GM18519 (cell line): ENCODE measurements around the gene CYRIA.

Source experiments
- ATAC-seq: cut with Tn5 transposase; IDR thresholded peaks from one replicate; pipeline ENCODE4 v1.9.1; 2021; ENCODE audit warnings: mild to moderate bottlenecking, moderate library complexity; ENCODE audit not compliant: unreplicated experiment, low FRiP score

CYRIA gene

DNA sequence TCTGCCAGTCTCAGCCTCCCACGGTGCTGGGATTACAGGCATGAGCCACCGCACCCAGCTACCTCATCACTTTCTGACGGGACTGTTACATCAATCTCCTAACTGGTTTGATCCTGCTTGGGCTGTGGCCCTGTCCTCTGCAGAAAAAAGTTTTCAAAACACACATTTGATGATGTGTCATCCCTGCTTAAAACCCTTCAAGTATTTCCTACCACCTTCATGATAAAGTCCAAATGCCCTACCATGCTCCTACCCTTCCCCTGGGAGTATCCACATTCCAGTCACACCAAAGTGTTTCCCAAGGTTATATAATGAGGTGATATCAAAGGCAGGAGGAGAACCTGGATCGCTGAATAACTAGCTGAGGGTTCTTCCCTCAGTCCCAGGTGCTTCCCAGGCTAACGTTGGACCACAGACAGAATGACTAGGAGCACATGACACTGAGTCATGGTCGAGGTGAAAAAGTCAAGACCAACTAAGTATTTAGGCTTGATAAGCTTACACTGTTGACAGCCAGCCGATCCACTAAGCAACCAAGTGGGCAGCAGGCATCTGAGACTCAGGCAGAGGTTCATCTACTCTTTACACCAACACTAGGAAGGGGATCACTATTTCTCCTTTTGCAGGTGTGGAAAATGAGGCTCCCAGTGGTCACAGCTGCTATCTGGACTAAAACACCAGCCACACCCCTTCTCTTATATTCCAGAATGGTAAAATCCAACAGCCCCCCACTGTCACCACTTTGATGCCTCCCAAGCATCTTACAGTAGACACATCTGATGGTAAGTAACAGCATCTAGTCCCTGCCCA lies 31.8 kb downstream of the CYRIA start:
- no peak for ATAC-seq

DNA sequence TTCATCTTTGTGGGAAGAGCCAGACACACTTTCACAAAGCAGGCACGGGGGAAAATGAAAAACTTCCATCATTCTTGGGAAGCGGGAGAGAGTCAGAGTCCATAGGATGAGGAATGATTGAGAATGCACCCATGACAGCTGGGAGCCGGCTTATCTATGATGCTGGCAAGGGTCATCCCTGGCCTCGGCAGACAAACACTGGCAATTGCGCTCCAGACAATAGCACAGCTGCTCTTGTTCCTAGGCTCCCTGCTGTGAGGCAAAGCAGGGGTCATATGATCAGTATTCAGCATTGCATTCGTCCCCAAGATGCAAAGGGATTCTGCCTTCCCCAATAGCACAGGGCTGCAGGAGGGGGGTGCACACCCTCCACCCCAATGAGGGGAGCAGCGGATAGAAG lies 33.0 kb downstream of the CYRIA start:
- no peak for ATAC-seq

DNA sequence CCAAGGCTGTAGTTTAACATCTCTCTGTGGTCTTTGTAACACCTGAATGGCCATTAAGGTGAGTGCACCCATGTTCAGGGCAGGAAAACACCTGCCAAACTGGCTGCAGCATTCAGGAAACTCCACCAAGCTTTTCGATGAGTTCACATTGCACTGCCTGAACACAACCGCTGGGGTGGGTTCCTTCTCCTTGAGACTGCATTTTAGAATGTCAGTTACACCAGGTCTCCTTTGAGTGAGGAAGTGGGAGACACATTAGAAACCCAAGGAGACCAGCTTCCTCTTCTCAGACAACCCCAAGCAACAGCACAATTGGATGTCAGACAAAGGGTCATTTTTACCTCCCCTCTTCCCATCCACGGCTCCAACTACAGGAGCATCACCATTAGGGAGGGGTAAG lies 35.2 kb downstream of the CYRIA start:
- ATAC-seq, result no peak

DNA sequence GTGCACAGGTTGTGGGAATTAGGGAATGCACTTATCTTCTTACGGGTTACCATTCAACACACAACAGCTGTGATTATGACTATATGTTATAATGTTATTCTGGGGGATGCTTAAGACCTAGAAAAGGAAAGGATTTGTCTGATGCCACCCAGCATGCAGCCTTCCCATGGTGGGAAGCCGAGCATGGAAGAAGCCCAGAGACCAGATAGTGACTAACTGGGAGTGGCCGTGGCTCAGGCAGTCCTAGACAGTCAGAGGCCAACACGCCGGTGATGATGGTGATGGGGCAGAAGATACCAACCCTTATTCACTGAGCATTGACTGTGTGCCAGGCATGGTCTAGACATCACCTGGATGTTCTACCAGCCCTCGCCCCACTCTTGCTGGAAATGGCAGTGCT lies 35.9 kb downstream of the CYRIA start:
- no peak for ATAC-seq

DNA sequence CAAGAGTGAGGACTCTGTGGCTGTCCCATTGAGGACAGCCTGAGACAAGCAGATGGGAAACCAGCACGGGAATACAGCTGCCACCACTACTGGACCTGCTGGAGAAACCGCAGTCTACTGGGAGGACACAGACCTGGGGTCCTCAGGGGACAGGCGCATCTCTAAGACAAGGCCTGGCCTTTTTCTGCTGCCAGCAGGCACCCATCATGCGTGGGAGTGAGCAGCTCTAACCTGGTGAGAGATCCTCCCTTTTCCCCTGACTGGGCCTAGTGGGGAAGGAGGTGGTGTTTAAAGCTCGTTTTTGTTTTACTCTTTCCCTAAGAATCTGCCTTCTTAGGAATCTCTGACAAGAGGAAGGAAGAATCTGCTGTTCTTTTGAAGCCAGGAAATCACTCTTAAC lies 36.6 kb downstream of the CYRIA start:
- ATAC-seq, result no peak

DNA sequence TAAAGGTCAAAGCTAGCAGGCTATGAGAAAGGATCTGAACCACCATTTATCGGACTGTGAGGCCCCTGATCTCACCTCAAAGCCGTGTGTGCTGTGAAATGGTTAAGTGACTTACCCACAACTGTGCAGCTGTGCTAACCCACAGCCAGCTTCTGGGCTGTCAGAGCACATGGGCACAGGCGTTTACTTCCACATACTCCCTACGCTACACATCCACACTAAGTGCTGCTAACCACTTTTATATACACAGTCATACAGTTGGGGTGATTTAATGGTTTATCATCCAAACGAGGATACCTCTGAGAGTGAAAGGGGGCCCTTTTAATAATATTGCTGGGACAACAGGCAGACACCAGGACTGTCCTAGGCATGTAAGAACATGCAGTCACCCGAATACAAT lies 37.3 kb downstream of the CYRIA start:
- no peak for ATAC-seq

DNA sequence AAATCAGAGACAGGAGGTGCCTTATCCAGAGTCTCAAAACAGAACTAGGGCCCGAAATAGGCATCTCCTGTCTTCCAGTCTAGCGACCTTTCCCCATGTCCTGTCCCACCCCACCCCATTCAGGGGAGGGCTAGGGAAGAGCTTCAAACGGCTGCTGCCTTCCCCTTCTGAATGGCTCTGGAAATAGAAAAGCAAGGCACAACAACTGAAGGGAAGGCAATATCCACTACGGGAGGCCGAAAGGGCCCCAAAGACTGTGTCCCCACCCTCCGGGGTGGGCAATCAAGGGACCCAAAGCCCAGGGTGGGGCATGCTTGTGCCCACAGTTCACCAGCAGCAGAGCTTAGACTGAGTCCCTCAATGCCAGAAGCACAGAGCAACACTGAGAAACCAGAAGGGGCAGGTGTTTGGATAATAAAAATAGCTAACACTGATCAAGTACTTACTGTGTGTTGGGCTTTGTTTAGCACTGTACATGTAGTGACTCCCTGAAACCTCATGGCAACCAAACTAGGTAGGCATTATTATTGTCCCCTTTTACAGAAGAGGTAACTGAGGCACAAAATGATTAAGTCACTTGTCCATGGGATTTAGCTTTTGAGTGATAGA lies 38.5 kb downstream of the CYRIA start:
- ATAC-seq, result no peak

DNA sequence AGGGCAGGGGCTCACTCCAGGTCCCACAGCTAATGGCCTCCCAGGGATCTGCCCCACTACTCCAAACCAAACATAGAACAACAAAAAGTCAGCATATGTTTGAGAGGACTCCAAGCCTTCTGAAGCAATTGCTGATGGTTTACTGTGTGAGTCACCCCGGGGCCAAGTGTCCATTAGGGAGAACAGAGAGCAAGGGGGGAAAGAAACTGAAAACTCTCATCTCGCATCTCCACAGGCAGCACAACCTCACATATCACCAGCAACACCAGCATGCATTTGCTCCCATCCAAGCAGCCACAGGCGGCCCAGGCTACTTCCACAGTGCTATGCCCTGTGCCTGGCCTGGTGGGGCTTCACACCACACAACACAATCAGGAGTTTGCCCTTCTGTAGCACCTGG lies 39.1 kb downstream of the CYRIA start:
- no peak for ATAC-seq

DNA sequence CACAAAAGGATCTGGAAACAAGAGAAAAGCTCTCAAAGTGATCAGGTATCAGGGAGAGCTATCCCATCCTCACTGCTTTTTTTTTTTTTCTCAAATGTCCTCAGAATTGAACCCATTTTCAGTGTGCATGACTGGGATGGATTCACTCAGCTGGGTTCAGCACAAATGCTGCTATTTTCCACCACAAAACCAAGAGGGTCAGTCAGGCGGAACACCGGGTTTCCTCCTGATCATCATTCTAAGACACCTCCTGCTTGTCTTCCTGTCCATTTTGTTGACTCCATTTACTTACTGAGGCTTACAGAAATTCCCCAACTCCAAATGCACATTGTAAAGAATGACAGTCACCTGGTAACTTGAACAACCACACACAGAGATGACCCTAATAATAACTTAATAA lies 39.9 kb downstream of the CYRIA start:
- peak; percentile 57 for ATAC-seq

DNA sequence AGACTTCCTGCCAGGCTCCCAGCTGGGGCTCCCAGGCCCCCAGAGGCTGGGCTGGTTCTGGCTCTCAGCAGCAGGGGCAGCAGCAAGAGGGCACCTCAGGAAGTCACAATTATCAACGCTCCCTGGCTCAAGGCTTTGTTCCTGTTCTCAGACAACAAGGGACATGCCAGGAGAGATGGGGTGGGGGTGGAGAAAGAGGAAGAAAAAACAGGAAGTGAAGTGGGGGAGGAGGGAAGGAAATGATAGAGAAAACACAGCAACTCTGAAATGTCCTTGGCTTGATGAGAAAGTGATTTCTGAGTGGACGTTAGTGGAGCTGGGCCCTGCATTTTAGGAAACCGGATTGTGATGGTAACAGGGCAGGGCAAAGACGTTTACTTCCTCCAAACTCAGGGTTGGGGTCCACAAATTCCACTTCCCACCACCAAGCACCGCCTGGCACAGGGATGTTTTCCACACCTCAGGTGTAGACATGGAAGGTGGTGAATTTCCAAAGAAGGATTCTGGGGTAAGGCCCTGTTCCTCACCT lies 40.4 kb downstream of the CYRIA start:
- ATAC-seq, result no peak

DNA sequence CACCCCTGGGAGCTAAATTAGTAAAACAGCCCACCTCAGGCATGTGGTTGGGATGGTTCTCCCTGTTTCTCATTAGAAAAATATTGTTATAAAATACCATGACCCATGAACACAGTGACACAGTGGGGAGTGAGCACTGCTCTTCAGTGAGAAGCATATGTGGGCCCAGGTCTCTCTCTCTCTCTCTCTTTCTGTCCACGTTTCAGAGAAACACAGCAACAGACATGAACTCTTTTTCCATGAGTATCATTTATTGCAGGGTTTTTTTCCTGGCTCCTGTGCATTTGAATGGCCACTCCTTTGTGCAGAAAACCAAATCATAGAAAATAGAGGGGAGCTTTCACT lies 41.2 kb downstream of the CYRIA start:
- no peak for ATAC-seq

DNA sequence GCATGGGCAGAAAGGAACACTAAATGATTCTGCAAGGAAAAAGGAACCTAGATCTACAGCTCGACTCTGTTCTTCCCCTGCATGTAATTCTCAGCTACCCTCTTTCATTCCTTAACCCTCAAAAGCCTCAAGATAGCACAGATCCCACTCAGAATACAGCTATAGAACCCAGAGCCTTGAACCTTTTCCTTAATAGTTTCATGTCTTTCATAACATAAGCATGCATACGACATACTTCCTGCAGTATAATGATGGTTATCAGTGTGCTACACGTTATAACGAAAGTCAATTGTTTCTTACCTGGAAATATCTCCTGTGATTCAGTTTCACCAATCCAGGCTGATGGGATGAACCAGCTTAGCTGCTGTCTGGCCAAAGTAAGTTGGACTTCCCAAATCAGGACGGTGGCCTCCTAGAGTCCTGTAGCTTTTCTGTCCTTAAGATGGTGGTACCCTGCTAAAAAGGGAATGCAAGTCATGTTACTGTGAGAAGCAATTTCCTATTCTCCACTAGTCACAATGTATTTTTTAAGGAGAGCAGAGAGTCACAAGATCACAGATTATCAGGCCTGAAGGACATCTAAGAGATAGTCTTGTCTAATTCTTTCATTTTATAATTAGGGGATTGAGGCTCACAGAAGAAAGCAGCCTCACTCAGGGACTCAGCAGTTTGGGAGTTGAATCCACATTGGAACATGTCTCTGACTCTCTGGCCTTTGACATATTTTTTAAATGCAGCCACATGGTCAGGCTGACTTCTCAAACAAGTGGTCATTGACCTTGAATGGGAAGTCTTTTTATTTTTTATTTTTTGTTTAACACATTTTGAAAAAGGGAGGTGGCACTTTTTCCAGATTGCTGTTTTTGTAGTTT lies 41.8 kb downstream of the CYRIA start:
- no peak for ATAC-seq

DNA sequence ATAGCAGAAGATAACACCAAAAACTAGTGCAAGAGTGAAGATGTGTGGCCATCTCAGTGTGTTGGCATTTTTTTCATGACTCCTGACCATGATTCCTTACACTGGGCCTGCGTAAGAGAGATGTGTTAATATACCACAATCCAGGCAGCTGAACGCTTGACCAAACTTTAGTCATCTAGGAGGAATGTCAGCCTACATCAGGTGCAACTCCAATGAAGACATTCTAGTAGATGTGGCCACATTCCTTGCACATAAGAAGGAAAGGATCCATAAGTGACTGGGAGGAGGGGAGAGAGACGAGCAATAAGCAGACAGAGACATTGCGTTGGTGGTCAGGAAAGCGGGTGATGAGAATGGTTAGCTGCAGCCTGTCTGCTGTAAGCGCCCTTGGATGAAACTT lies 42.6 kb downstream of the CYRIA start:
- no peak for ATAC-seq

DNA sequence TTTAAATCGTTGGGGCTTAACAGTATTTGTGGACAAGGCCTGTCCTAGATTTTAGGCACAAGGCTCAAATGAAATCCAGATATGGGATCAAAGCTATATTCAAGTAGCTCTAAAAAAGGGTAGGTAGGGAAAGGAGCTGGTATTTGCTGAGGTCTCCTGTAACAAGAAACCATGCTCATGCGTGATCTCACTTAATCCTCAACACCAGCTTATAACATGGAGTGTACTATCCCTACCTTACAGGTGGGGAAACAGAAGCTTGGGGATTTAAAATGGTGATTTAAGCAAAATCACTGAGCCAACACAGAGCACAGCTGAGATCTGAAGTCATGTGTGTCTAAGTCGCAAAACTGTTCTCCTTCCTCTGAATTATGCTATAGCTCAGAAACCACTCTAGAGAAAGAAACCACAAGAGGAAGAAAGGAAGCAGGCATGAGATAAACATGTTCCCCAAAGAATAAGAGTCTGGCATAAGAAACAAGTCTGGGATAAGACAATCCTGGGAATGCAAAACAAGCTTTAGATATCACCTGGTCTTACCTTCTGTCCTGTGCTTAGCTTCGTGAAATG lies 43.1 kb downstream of the CYRIA start:
- ATAC-seq, result no peak

DNA sequence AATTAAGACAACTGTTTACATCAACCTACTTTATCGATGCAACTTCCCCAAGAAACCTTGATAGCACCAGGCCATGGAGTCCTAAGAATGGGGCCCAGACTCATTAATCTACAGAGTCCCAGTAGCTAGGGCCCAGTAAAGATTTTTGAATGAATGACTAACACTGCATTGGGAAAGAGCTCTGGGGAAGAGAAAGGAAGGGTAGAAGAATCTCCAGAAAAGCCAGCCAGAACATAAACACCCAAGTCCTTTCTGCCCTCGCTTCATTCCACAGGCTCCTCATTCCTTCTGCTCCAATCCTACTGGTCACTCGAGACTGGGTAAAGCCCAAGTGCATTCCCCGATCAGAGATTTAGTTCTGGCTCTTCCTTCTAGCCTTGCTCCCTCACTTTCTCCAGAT lies 44.3 kb downstream of the CYRIA start:
- no peak for ATAC-seq

DNA sequence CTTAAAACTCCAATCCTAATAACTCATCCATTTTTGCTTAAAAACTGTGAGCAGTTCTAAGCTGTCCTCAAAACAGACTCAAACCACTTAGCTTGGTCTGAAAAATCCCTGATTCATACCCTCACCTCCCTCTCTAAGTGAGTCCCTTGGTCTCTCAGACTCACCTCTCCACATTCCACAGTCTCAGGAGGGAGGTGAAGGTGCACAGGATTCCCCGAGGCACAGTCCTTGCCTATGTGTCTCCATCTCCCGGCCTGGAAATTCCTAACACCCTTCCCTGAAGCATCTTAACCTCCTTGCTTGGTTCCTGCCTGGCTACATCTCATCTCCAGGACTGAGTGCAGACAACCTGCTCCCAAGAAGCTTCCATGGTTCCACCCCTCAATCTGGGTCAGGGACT lies 45.0 kb downstream of the CYRIA start:
- no peak for ATAC-seq

DNA sequence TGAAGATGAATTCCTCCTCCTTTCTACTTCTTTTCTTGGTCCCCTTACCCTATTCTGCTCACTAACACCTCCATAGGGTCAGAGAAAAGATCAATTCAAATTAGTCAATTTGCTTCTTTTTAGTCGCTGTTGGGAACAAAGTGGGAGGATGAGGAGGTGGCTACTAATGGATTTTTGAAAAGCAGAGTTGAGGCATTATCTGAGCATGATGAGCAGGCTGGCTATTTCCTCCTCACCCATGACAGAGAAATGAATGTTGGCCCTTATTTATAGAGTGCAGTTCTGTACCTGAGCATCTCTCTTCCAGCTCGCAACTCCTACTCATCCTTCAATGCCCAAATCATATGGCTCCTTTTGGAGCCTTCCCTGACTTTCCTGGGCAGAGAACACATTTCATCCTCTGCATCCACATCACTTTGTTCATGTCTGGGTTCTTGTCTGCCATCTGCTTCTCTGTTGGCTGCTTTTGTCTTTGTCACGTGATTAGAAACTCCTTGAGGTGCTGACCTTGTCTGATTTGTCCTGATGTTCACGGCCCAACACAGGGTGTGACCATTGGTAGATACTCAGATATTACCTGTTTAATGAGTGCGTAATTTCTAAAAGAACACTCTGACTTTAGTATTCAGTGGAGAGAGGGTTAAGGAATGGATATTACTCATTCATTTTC lies 45.9 kb downstream of the CYRIA start:
- no peak for ATAC-seq

DNA sequence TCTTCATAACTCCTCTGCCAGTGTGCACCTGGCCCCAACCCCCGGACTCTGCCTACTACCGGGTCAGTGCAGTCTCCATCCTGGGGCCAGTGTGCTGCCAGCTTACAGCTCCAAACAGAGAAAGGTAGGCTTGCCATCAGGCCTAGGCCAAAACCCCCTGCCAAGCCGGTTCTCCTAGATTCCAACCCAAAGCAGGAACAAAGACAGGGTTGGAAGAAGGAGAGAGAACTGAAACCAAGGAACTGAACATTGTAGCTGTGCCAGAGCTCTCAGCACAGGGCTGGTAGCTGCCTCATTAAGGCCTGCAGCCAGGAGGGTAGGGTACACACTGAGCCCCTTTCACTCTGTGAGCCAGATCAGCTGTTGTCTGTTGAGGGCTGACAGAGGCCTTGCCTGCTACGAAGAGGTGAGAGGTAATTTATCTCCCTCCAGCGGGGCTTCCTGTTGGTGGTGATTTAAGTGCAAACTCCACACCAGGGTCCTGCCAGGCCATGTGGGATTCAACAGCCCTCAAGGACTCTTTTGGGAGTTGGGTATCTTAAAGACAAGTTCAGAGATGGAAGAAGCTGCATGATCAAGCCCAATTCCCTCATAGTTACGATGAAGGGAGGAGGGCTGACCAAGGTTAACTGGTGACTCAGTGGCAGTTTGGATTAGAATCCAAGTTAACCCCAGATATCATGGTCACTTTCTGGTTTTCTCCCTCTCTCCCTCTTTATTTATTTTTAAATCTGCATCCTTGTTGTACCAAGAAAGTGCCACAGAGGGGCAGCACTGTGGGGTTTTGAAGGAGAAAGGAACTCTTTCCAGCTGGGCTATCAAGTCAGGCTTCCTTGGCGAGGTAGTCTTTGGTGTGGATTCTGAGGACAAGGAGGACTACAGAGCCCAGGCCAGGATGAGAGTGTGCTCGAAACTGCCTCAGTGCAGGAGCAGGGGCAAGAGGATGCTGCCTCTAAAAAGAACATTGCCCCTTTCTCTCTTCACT lies 48.1 kb downstream of the CYRIA start:
- no peak for ATAC-seq
